ENCODE data around the gene GFRA1. TPM values are rescaled to one million over a fixed set of nuclear protein-coding genes. Genes with fewer than 3 reads are reported as not detected.
"Not testable (repeated sequence)": the region's sequence is repeated elsewhere in the genome, so short reads cannot be mapped to it uniquely, and the experiment has no call there.

GFRA1 gene
- total RNA-seq, 4 donors from 2014 or later, result 19.8 to 61.8 (median 25.2) TPM

DNA sequence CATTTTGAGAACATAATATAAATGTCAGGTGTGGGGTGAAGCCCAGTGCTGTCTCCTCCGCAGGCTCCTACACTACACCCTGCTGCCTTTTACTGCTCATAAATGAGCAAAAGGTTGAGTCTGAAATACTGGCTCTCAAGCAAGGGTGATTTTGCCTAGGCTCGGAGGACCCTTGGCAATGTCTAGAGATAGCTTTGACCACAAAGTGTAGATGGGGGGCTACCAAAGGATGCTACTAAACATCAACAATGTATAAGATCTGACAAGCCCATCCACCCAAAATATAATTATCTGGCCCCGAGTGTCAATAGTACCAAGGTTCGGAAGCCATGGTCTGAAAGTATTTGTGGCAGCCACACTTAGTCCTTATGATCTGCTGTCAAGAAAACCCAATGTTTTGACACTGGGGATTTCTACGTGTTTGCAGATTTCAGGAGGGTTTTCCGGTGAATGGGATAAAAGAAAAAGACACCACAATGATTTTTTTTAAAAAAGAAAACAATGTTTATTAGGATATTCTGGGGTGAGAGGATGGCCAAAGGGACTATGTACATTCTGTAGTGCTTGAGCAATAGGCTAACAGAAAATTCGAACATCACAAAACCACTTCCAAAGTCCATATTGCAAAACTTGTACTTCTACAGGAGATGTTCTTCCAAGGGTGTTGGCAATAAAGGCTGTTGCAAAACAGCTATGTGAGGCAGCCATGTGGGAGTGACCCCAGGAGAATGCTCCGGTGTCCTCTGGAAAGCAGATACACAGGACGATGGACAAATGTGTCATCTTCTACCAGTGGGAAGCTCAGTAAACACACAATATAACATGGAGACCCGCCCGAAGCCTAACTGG lies 216.3 kb downstream of the GFRA1 start:
- peaks cover 10% of the 10 kb centered on the region for H3K4me1 ChIP-seq
- no peak for TF ChIP-seq CTCF (IDR thresholded peaks at IDR 0.05)
- TF ChIP-seq POLR2AphosphoS5 (IDR thresholded peaks at IDR 0.05), result peak in 2 of 3 donors; percentile 20 to 71
- H3K4me3 ChIP-seq, result no peak overlapping the region
- 79% methylated on average over 11 of the region's 11 CpGs for WGBS
- H3K27ac ChIP-seq, result peak overlapping the region; percentile 1
- H3K9me3 ChIP-seq, result no peaks in the 10 kb centered on the region
- no peaks in the 10 kb centered on the region for H3K27me3 ChIP-seq
- H3K36me3 ChIP-seq, result no peaks in the 10 kb centered on the region
- peak; percentile 75 to 84 for DNase-seq (ENCODE audit: low spot score in 2 of 2)

GRCh38 chr10:116055917-116056252 lies 217.1 kb downstream of the GFRA1 start:
- Histone ChIP-seq H3K4me1 (peaks cover 10% of the 10 kb centered on the region), H3K36me3 (no peaks in the 10 kb centered on the region), H3K4me3 (no peak overlapping the region), H3K27ac (no peak overlapping the region), H3K27me3 (no peaks in the 10 kb centered on the region), H3K9me3 (no peaks in the 10 kb centered on the region)
- 68% methylated on average over 3 of the region's 3 CpGs for WGBS
- TF ChIP-seq POLR2A (IDR thresholded peaks at IDR 0.05) (no peak), POLR2AphosphoS5 (IDR thresholded peaks at IDR 0.05) (no peak), CTCF (IDR thresholded peaks at IDR 0.05) (no peak), EP300 (IDR thresholded peaks at IDR 0.05) (no peak)
- DNase-seq (ENCODE audit: low spot score in 2 of 2), result no peak

GRCh38 chr10:116055252-116055916 lies 217.6 kb downstream of the GFRA1 start:
- DNase-seq (ENCODE audit: low spot score in 2 of 2), result no peak

DNA sequence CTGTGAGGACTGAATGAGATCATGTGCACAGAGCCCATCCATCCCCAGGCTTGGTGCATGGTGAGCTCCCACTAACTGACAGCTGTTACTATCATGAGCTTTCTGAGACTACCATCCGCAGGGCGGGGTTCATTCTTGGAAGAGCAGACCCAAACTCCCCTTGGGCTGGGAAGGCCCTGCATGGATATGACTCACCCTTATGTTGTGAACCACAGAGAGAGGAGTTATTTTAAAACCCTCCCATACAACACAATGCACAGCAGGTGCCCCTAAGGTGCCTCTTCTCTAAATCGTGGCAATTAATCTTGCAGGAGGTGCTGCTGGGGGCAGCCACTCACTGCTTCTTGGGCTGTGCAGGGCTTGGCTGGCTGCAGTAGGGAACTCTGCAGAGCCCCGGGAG lies 219.1 kb downstream of the GFRA1 start:
- no peaks in the 10 kb centered on the region for H3K27me3 ChIP-seq
- no peak overlapping the region for H3K4me3 ChIP-seq
- H3K36me3 ChIP-seq, result no peaks in the 10 kb centered on the region
- WGBS, result 27% methylated on average over 3 of the region's 4 CpGs
- H3K4me1 ChIP-seq, result peaks cover 14% of the 10 kb centered on the region
- no peak overlapping the region for H3K27ac ChIP-seq
- TF ChIP-seq EP300 (IDR thresholded peaks at IDR 0.05) (no peak), POLR2AphosphoS5 (IDR thresholded peaks at IDR 0.05) (no peak), CTCF (IDR thresholded peaks at IDR 0.05) (no peak), POLR2A (IDR thresholded peaks at IDR 0.05) (no peak)
- no peak for DNase-seq (ENCODE audit: low spot score in 2 of 2)
- H3K9me3 ChIP-seq, result no peaks in the 10 kb centered on the region

More at GRCh38 chr10:116055252-116055916, 217.6 kb downstream of the GFRA1 start:
- WGBS, result 55% methylated on average over 14 of the region's 14 CpGs
- Histone ChIP-seq H3K36me3 (no peaks in the 10 kb centered on the region), H3K4me3 (no peak overlapping the region), H3K27me3 (no peaks in the 10 kb centered on the region), H3K9me3 (no peaks in the 10 kb centered on the region), H3K4me1 (peaks cover 10% of the 10 kb centered on the region), H3K27ac (no peak overlapping the region)
- TF ChIP-seq POLR2AphosphoS5 (IDR thresholded peaks at IDR 0.05) (no peak), EP300 (IDR thresholded peaks at IDR 0.05) (no peak), POLR2A (IDR thresholded peaks at IDR 0.05) (no peak), CTCF (IDR thresholded peaks at IDR 0.05) (no peak)

- WGBS, result 74% methylated on average over 3 of the region's 3 CpGs
- H3K36me3 ChIP-seq; DNase-seq (ENCODE audit: low spot score in 2 of 2); H3K4me3 ChIP-seq; H3K9me3 ChIP-seq; H3K27me3 ChIP-seq; H3K27ac ChIP-seq: not testable (repeated sequence)
- peaks cover 14% of the 10 kb centered on the region for H3K4me1 ChIP-seq
Observed at GRCh38 chr10:116053009-116053730, 219.8 kb downstream of the GFRA1 start.

DNA sequence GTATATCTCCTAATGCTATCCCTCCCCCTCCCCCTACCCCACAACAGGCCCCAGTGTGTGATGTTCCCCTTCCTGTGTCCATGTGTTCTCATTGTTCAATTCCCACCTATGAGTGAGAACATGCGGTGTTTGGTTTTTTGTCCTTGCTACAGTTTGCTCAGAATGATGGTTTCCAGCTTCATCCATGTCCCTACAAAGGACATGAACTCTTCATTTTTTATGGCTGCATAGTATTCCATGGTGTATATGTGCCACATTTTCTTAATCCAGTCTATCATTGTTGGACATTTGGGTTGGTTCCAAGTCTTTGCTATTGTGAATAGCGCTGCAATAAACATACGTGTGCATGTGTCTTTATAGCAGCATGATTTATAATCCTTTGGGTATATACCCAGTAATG lies 220.5 kb downstream of the GFRA1 start:
- WGBS, result 83% methylated on average over 3 of the region's 3 CpGs
- H3K27ac ChIP-seq; H3K27me3 ChIP-seq; DNase-seq (ENCODE audit: low spot score in 2 of 2); H3K9me3 ChIP-seq; H3K36me3 ChIP-seq; H3K4me3 ChIP-seq: not testable (repeated sequence)
- peaks cover 14% of the 10 kb centered on the region for H3K4me1 ChIP-seq
